Sigmoid colon (tissue), 4 donors: ENCODE results near the gene RPTOR.

ENCODE experiments used
- CTCF ChIP-seq, 4 experiments: fragments of 450-650 bp in 3 of 4; fragments of 200-600 bp in 1 of 4; IDR thresholded peaks; one replicate each; pipeline ENCODE4 v1.5.1; 2016 to 2019; ENCODE audit warnings: antibody characterized with exemption in 4 of 4, mild to moderate bottlenecking in 3 of 4, moderate library complexity in 2 of 4
- POLR2A ChIP-seq, 2 donors: fragments of 450-650 bp; IDR thresholded peaks; one replicate each; pipeline ENCODE4 v1.6.1; 2016; ENCODE audit warnings: antibody characterized with exemption in 2 of 2, mild to moderate bottlenecking in 2 of 2, moderate library complexity in 2 of 2
- POLR2AphosphoS5 ChIP-seq, 4 donors: sonication (generic); formaldehyde crosslinking; IDR thresholded peaks; one replicate each; pipeline ENCODE4 v1.6.1; 2017; ENCODE audit warnings: antibody characterized with exemption in 4 of 4

- TF ChIP-seq POLR2A (IDR thresholded peaks at IDR 0.05) (no peak), POLR2AphosphoS5 (IDR thresholded peaks at IDR 0.05) (no peak), CTCF (IDR thresholded peaks at IDR 0.05) (no peak)
Observed at GRCh38 chr17:80952291-80952690, 407.7 kb downstream of the RPTOR start.
